22Rv1 (cell line): ENCODE data around the gene EXOC3L1.

Experiments used
- ZFX ChIP-seq: fragments of 450-650 bp; IDR thresholded peaks from 2 replicates; pipeline ENCODE4 v1.6.1; 2017; ENCODE audit warnings: antibody characterized with exemption, borderline replicate concordance
- TF ChIP-seq, protein P1 (sequence below): fragments of 450-650 bp; IDR thresholded peaks from 2 replicates; pipeline ENCODE4 v1.5.1; 2017; ENCODE audit warnings: mild to moderate bottlenecking

DNA sequence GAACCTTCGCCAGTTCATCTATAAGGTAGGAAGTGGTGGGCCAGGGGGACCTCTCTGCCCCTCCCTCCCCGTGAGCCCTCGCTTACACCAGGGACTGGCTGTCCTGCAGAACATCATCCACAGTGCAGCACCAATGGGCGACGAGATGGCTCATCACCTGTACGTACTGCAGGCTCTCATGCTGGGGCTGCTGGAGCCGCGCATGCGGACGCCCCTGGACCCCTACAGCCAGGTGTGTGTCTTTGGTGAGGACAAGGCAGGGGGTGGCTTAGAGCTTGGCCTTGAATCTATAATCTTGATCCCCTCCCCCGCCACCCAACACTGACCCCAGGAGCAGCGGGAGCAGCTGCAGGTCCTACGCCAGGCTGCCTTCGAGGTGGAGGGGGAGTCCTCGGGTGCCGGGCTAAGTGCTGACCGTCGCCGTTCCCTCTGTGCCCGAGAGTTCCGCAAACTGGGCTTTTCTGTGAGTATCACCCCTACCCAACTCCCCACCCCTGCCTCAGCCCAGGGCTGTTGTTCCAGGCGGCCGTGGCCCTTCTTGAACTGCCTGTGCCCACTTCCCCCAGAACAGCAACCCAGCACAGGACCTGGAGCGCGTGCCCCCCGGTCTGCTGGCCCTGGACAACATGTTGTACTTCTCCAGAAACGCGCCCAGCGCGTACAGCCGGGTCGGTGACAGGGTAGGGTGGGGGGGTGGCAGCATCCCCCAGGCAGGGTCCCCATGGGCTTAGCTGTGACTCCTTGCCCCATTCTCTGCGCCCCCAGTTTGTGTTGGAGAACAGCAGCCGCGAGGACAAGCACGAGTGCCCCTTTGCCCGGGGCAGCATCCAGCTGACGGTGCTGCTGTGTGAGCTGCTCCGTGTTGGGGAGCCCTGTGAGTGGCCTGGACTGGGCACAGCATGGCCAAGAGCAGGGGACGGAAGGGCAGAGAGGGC lies 11.7 kb upstream of the EXOC3L1 start:
- TF ChIP-seq, protein P1, sequence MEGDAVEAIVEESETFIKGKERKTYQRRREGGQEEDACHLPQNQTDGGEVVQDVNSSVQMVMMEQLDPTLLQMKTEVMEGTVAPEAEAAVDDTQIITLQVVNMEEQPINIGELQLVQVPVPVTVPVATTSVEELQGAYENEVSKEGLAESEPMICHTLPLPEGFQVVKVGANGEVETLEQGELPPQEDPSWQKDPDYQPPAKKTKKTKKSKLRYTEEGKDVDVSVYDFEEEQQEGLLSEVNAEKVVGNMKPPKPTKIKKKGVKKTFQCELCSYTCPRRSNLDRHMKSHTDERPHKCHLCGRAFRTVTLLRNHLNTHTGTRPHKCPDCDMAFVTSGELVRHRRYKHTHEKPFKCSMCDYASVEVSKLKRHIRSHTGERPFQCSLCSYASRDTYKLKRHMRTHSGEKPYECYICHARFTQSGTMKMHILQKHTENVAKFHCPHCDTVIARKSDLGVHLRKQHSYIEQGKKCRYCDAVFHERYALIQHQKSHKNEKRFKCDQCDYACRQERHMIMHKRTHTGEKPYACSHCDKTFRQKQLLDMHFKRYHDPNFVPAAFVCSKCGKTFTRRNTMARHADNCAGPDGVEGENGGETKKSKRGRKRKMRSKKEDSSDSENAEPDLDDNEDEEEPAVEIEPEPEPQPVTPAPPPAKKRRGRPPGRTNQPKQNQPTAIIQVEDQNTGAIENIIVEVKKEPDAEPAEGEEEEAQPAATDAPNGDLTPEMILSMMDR, result no peak
- TF ChIP-seq ZFX, result no peak
